ENCODE measurements around the gene CDCA4. TPM values are rescaled to one million over a fixed set of nuclear protein-coding genes. Genes with fewer than 3 reads are reported as not detected.

The CDCA4 gene
- polyA plus RNA-seq, 1 donor from 2014 or later = 5.4 TPM

DNA sequence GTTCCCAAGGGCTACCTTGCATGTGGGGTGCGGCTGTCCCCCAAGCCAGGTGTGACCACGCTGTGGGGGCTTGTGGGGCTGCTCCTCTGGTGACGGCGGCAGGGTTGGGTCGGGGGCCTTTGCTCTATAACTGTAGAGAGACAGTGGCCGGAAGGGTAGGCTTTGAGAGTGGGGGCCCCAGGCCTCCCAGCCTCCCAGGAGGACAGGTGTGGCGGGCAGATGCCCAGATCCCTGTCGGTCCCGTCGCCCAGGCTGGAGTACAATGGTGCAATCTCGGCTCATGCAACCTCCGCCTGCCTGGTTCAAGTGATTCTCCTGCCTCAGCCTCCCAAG, 47.1 kb upstream of the CDCA4 start:
- Histone ChIP-seq H4K20me1 (ENCODE audit: insufficient read depth) (no peaks in the 10 kb centered on the region), H3K9ac (ENCODE audit: low read length) (no peak overlapping the region), H3F3A (ENCODE audit: insufficient read depth, low read length, poor library complexity, severe bottlenecking) (no peaks in the 10 kb centered on the region), H2AFZ (ENCODE audit: low read depth, low read length) (no peak overlapping the region), H3K9me3 (ENCODE audit: low read length) (no peaks in the 10 kb centered on the region), H3K36me3 (ENCODE audit: insufficient read depth, low read length) (no peaks in the 10 kb centered on the region), H3K27me3 (ENCODE audit: insufficient read depth, low read depth, low read length) (no peaks in the 10 kb centered on the region), H3K4me3 (ENCODE audit: low read length) (no peak overlapping the region), H3K9me2 (ENCODE audit: insufficient read depth, low read length) (no peaks in the 10 kb centered on the region), H3K79me2 (replicated peaks; ENCODE audit: insufficient read depth, low read length) (no peaks in the 10 kb centered on the region), H3K4me2 (ENCODE audit: low read length) (no peak overlapping the region), H3K27ac (ENCODE audit: low read length) (no peak overlapping the region)
- TF ChIP-seq, protein P1, sequence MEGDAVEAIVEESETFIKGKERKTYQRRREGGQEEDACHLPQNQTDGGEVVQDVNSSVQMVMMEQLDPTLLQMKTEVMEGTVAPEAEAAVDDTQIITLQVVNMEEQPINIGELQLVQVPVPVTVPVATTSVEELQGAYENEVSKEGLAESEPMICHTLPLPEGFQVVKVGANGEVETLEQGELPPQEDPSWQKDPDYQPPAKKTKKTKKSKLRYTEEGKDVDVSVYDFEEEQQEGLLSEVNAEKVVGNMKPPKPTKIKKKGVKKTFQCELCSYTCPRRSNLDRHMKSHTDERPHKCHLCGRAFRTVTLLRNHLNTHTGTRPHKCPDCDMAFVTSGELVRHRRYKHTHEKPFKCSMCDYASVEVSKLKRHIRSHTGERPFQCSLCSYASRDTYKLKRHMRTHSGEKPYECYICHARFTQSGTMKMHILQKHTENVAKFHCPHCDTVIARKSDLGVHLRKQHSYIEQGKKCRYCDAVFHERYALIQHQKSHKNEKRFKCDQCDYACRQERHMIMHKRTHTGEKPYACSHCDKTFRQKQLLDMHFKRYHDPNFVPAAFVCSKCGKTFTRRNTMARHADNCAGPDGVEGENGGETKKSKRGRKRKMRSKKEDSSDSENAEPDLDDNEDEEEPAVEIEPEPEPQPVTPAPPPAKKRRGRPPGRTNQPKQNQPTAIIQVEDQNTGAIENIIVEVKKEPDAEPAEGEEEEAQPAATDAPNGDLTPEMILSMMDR (IDR thresholded peaks at IDR 0.05; ENCODE audit: poor library complexity, severe bottlenecking) = no peak
- TF ChIP-seq MXI1 (conservative IDR thresholded peaks at IDR 0.05; ENCODE audit: poor library complexity, severe bottlenecking) (no peak), RAD21 (conservative IDR thresholded peaks at IDR 0.05) (no peak), POLR2AphosphoS5 (IDR thresholded peaks at IDR 0.05) (no peak), TAF1 (IDR thresholded peaks at IDR 0.05; ENCODE audit: low read depth) (no peak), EP300 (conservative IDR thresholded peaks at IDR 0.05; ENCODE audit: poor library complexity, severe bottlenecking) (no peak), SMC3 (conservative IDR thresholded peaks at IDR 0.05; ENCODE audit: poor library complexity) (no peak), EZH2 (IDR thresholded peaks at IDR 0.05; ENCODE audit: borderline replicate concordance, insufficient read depth, low read length, poor library complexity, severe bottlenecking) (no peak)
- TF ChIP-seq, protein P2, sequence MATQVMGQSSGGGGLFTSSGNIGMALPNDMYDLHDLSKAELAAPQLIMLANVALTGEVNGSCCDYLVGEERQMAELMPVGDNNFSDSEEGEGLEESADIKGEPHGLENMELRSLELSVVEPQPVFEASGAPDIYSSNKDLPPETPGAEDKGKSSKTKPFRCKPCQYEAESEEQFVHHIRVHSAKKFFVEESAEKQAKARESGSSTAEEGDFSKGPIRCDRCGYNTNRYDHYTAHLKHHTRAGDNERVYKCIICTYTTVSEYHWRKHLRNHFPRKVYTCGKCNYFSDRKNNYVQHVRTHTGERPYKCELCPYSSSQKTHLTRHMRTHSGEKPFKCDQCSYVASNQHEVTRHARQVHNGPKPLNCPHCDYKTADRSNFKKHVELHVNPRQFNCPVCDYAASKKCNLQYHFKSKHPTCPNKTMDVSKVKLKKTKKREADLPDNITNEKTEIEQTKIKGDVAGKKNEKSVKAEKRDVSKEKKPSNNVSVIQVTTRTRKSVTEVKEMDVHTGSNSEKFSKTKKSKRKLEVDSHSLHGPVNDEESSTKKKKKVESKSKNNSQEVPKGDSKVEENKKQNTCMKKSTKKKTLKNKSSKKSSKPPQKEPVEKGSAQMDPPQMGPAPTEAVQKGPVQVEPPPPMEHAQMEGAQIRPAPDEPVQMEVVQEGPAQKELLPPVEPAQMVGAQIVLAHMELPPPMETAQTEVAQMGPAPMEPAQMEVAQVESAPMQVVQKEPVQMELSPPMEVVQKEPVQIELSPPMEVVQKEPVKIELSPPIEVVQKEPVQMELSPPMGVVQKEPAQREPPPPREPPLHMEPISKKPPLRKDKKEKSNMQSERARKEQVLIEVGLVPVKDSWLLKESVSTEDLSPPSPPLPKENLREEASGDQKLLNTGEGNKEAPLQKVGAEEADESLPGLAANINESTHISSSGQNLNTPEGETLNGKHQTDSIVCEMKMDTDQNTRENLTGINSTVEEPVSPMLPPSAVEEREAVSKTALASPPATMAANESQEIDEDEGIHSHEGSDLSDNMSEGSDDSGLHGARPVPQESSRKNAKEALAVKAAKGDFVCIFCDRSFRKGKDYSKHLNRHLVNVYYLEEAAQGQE (IDR thresholded peaks at IDR 0.05; ENCODE audit: borderline replicate concordance) = no peak

DNA sequence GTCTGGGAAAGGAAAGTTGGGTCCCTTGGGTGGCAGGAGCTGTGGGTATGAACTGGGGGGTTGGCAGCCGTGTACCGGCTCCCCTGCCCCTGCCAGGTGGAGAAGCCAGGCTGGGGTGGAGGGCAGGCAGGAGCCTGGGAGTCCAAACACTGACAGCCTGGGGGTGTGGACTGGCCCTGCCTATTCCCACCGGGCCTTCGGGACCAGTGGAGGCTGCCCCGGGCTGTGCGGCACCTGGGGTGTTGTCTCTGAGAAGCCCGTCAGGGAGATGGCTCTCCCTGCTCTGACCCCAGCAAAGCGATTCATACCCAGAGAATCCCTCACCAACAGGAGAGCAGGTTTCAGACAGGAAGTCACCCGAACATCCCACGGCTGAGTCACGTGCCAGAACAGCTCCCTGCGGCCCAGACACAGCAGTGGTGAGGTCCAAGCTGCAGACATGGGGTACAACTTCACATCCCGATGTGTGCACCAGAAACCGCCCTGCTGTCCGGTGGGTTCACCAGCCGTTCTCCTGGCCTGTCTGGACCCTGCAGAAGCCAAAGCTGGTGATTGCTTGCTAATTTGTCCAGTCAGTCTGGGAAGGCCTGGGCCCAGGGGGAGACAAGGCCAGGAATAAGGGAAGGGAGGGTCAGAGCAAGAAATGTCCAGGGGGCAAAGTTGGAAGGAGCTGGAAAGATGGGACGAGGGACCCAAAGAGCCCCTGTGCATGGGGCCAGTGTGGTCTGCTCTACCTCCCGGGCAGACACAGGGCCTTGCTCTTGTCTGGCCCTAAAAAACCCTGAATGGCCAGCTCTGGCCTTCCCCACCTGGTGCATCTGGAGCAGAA, 46.5 kb upstream of the CDCA4 start:
- H3K9me2 ChIP-seq (ENCODE audit: insufficient read depth, low read length) = no peaks in the 10 kb centered on the region
- no peaks in the 10 kb centered on the region for H3K9me3 ChIP-seq (ENCODE audit: low read length)
- H3K4me3 ChIP-seq (ENCODE audit: low read length) = no peak overlapping the region

More for the DNA sequence above, 46.5 kb upstream of the CDCA4 start:
- Histone ChIP-seq H3K9ac (ENCODE audit: low read length) (no peak overlapping the region), H3K27me3 (ENCODE audit: insufficient read depth, low read depth, low read length) (no peaks in the 10 kb centered on the region), H3K36me3 (ENCODE audit: insufficient read depth, low read length) (no peaks in the 10 kb centered on the region), H3K27ac (ENCODE audit: low read length) (no peak overlapping the region), H4K20me1 (ENCODE audit: insufficient read depth) (no peaks in the 10 kb centered on the region), H3K4me2 (ENCODE audit: low read length) (no peak overlapping the region), H2AFZ (ENCODE audit: low read depth, low read length) (no peak overlapping the region), H3F3A (ENCODE audit: insufficient read depth, low read length, poor library complexity, severe bottlenecking) (no peaks in the 10 kb centered on the region), H3K79me2 (replicated peaks; ENCODE audit: insufficient read depth, low read length) (no peaks in the 10 kb centered on the region)
- TF ChIP-seq, protein P2 (IDR thresholded peaks at IDR 0.05; ENCODE audit: borderline replicate concordance) = no peak
- no peak for TF ChIP-seq EZH2 (IDR thresholded peaks at IDR 0.05; ENCODE audit: borderline replicate concordance, insufficient read depth, low read length, poor library complexity, severe bottlenecking)

Measured in neural cell (in vitro differentiated cells).